H9 (cell line): Measurements from ENCODE around the gene HPD. TPM values are rescaled to one million over a fixed set of nuclear protein-coding genes. Genes with fewer than 3 reads are reported as not detected.
A peak's percentile ranks its signal among the peaks of the same experiment; 100 is the strongest.
"Not testable (repeated sequence)": the region's sequence is repeated elsewhere in the genome, so short reads cannot be mapped to it uniquely, and the experiment has no call there.

Source experiments
- DNase-seq: peaks from one replicate; pipeline ENCODE4 v3.0.0-alpha.2; 2017
- H2AFZ ChIP-seq: one replicate; pipeline ENCODE4 v1.6.1; 2013; ENCODE audit warnings: mild to moderate bottlenecking, low read length, control low read depth, moderate library complexity
- H2AK5ac ChIP-seq: 2 replicates; pipeline ENCODE4 v1.6.1; 2013; ENCODE audit warnings: low read length, control low read depth, mixed read lengths; ENCODE audit not compliant: insufficient read length
- H2BK120ac ChIP-seq: one replicate; pipeline ENCODE4 v1.6.1; 2013; ENCODE audit warnings: low read depth, mild to moderate bottlenecking, low read length, control low read depth, inconsistent platforms; ENCODE audit not compliant: poor library complexity, severe bottlenecking
- H2BK12ac ChIP-seq: 2 replicates; pipeline ENCODE4 v1.6.1; 2013; ENCODE audit warnings: low read length, control low read depth, mixed read lengths, low read depth; ENCODE audit not compliant: insufficient read length
- H2BK15ac ChIP-seq: 2 replicates; pipeline ENCODE4 v1.6.1; 2013; ENCODE audit warnings: low read depth, low read length, control low read depth
- H2BK20ac ChIP-seq: one replicate; pipeline ENCODE4 v1.6.1; 2013; ENCODE audit warnings: low read depth, mild to moderate bottlenecking, low read length, control low read depth, inconsistent platforms; ENCODE audit not compliant: poor library complexity, severe bottlenecking
- H2BK5ac ChIP-seq: 2 replicates; pipeline ENCODE4 v1.6.1; 2013; ENCODE audit warnings: low read length, control low read depth, mixed read lengths; ENCODE audit not compliant: insufficient read length
- H3K14ac ChIP-seq: 2 replicates; pipeline ENCODE4 v1.6.1; 2013; ENCODE audit warnings: low read length, control low read depth; ENCODE audit not compliant: insufficient read depth
- H3K18ac ChIP-seq: 2 replicates; pipeline ENCODE4 v1.6.1; 2013; ENCODE audit warnings: low read depth, mild to moderate bottlenecking, mixed read lengths, low read length, control low read depth; ENCODE audit not compliant: insufficient read length
- H3K23ac ChIP-seq: 2 replicates; pipeline ENCODE4 v1.6.1; 2013; ENCODE audit warnings: low read length, control low read depth, mixed read lengths, low read depth; ENCODE audit not compliant: insufficient read length
- H3K23me2 ChIP-seq: 2 replicates; pipeline ENCODE4 v1.6.1; 2013; ENCODE audit warnings: low read depth, mild to moderate bottlenecking, mixed read lengths, low read length, control low read depth; ENCODE audit not compliant: insufficient read length, poor library complexity, severe bottlenecking
- H3K27ac ChIP-seq: 2 replicates; pipeline ENCODE4 v1.5.1; 2013; ENCODE audit warnings: low read length, control low read depth, mixed read lengths, low read depth; ENCODE audit not compliant: insufficient read length
- H3K27me3 ChIP-seq: 2 replicates; pipeline ENCODE4 v1.6.1; 2013; ENCODE audit warnings: low read length, control low read depth, inconsistent platforms; ENCODE audit not compliant: insufficient read depth
- H3K4ac ChIP-seq: 2 replicates; pipeline ENCODE4 v1.6.1; 2013; ENCODE audit warnings: low read depth, mild to moderate bottlenecking, control low read depth, inconsistent platforms, low read length, moderate library complexity
- H3K4me1 ChIP-seq: 2 replicates; pipeline ENCODE4 v1.6.1; 2013; ENCODE audit warnings: low read length, control low read depth, inconsistent platforms; ENCODE audit not compliant: insufficient read depth
- H3K4me2 ChIP-seq: 2 replicates; pipeline ENCODE4 v1.6.1; 2013; ENCODE audit warnings: low read length, control low read depth, mixed read lengths; ENCODE audit not compliant: insufficient read length, insufficient read depth
- H3K56ac ChIP-seq: 2 replicates; pipeline ENCODE4 v1.6.1; 2013; ENCODE audit warnings: low read depth, mild to moderate bottlenecking, mixed read lengths, low read length, control low read depth; ENCODE audit not compliant: insufficient read length
- H3K79me1 ChIP-seq: 2 replicates; pipeline ENCODE4 v1.6.1; 2013; ENCODE audit warnings: low read depth, mild to moderate bottlenecking, moderate library complexity, low read length, control low read depth, inconsistent platforms; ENCODE audit not compliant: insufficient read depth, poor library complexity, severe bottlenecking
- H3K79me2 ChIP-seq: 2 replicates; pipeline ENCODE4 v1.6.1; 2013; ENCODE audit warnings: low read length, control low read depth, inconsistent platforms; ENCODE audit not compliant: insufficient read depth
- H3K9ac ChIP-seq: 2 replicates; pipeline ENCODE4 v1.6.1; 2013; ENCODE audit warnings: low read length, control low read depth, mixed read lengths; ENCODE audit not compliant: insufficient read length; ENCODE audit errors: extremely low read depth
- H3K9me3 ChIP-seq: one replicate; pipeline ENCODE4 v1.6.1; 2013; ENCODE audit warnings: low read depth, low read length, inconsistent platforms; ENCODE audit not compliant: control insufficient read depth
- H3T11ph ChIP-seq: one replicate; pipeline ENCODE4 v1.6.1; 2013; ENCODE audit warnings: mild to moderate bottlenecking, low read length, control low read depth, inconsistent platforms
- H4K20me1 ChIP-seq: one replicate; pipeline ENCODE4 v1.6.1; 2013; ENCODE audit not compliant: control insufficient read depth, insufficient read length, insufficient read depth
- H4K5ac ChIP-seq: 2 replicates; pipeline ENCODE4 v1.6.1; 2013; ENCODE audit warnings: low read depth, mild to moderate bottlenecking, mixed read lengths, low read length, control low read depth; ENCODE audit not compliant: insufficient read length
- H4K8ac ChIP-seq: replicated peaks from 2 replicates; pipeline ENCODE4 v1.6.1; 2013; ENCODE audit warnings: low read length, control low read depth, mixed read lengths, low read depth; ENCODE audit not compliant: insufficient read length
- H4K91ac ChIP-seq: 2 replicates; pipeline ENCODE4 v1.6.1; 2013; ENCODE audit warnings: low read depth, mild to moderate bottlenecking, moderate library complexity, mixed read lengths, low read length, control low read depth; ENCODE audit not compliant: insufficient read length
- H3K27ac Mint-ChIP-seq, 3 experiments: 2 replicates in 2 of 3; 3 replicates in 1 of 3; pipeline ENCODE4 v1.8.0; 2020 to 2021; ENCODE audit warnings: mixed read lengths in 3 of 3, mild to moderate bottlenecking in 1 of 3, moderate library complexity in 1 of 3
- H3K27me3 Mint-ChIP-seq: 2 replicates; pipeline ENCODE4 v1.8.0; 2021; ENCODE audit warnings: low read depth, mild to moderate bottlenecking, moderate library complexity, mixed read lengths
- H3K36me3 Mint-ChIP-seq, 3 experiments: 2 replicates in 2 of 3; 3 replicates in 1 of 3; pipeline ENCODE4 v1.8.0; 2020 to 2021; ENCODE audit warnings: low read depth in 3 of 3, mixed read lengths in 3 of 3; ENCODE audit not compliant: insufficient read depth in 1 of 3
- H3K4me1 Mint-ChIP-seq, 2 experiments: 2 replicates each; pipeline ENCODE4 v1.8.0; 2020; ENCODE audit warnings: mixed read lengths in 2 of 2
- H3K4me3 Mint-ChIP-seq, 2 experiments: 2 replicates in 1 of 2; 3 replicates in 1 of 2; pipeline ENCODE4 v1.8.0; 2020 to 2021; ENCODE audit warnings: mild to moderate bottlenecking in 2 of 2, mixed read lengths in 2 of 2, moderate library complexity in 1 of 2
- H3K9me3 Mint-ChIP-seq, 2 experiments: 2 replicates in 1 of 2; 3 replicates in 1 of 2; pipeline ENCODE4 v1.8.0; 2020; ENCODE audit warnings: mild to moderate bottlenecking in 2 of 2, mixed read lengths in 2 of 2, moderate library complexity in 1 of 2
- CTCF ChIP-seq: fragments of 200-600 bp; sonication (generic); conservative IDR thresholded peaks from 3 replicates; pipeline ENCODE4 v1.8.0; 2021; ENCODE audit warnings: antibody characterized with exemption, mild to moderate bottlenecking
- WGBS: extraction: QIAGEN DNeasy Blood & Tissue Kit; methylation state at CpG from one replicate; pipeline ENCODE4 v1.1.7; 2013; ENCODE audit warnings: missing lambda C conversion rate, low lambda C conversion rate, mixed read lengths; ENCODE audit not compliant: insufficient read length; ENCODE audit errors: extremely low coverage; 5-methylcytosine and 5-hydroxymethylcytosine counted together
- total RNA-seq: library from RNA; stranded (reverse); gene quantifications from 2 replicates; pipeline ENCODE4 v1.2.1, GENCODE V29; 2021

The HPD gene
- total RNA-seq, 1 experiment from 2014 or later: not detected

- Histone ChIP-seq H3K27ac (no peak overlapping the region), H4K8ac (no peak overlapping the region), H3T11ph (no peak overlapping the region), H2BK5ac (no peak overlapping the region), H2BK20ac (no peak overlapping the region), H2BK15ac (no peak overlapping the region), H3K4me2 (no peak overlapping the region), H2AFZ (no peak overlapping the region), H2BK12ac (no peak overlapping the region), H3K23me2 (no peaks in the 10 kb centered on the region), H4K20me1 (no peaks in the 10 kb centered on the region), H3K9ac (no peak overlapping the region), H2AK5ac (no peak overlapping the region), H3K79me1 (no peaks in the 10 kb centered on the region), H3K79me2 (no peaks in the 10 kb centered on the region), H3K4ac (no peak overlapping the region), H3K14ac (no peak overlapping the region), H3K27me3 (no peaks in the 10 kb centered on the region), H3K18ac (no peak overlapping the region), H3K4me1 (peaks cover 4% of the 10 kb centered on the region; the same call in 1 of the 2 replicates), H3K56ac (peak overlapping the region; percentile 11), H2BK120ac (no peak overlapping the region), H3K23ac (no peak overlapping the region), H3K9me3 (no peaks in the 10 kb centered on the region), H4K5ac (no peak overlapping the region), H4K91ac (no peak overlapping the region)
- no peak for TF ChIP-seq CTCF
- peak; percentile 37 for DNase-seq
- Mint-ChIP-seq H3K27ac (peak overlapping the region; percentile 48 to 70 (median 68); a peak in 4 of 7 replicates), H3K4me3 (no peak overlapping the region), H3K27me3 (no peaks in the 10 kb centered on the region; the same call in 1 of the 2 replicates), H3K36me3 (no peaks in the 10 kb centered on the region), H3K4me1 (peaks cover 14 to 28% of the 10 kb centered on the region in 2 experiments), H3K9me3 (no peaks in the 10 kb centered on the region)
- no CpG with 5 or more reads among the region's 11 CpGs for WGBS
Observed at GRCh38 chr12:121857322-121858246, 1.1 kb downstream of the HPD start.

- H3K9me3 ChIP-seq, H4K91ac ChIP-seq, H3K4me3 Mint-ChIP-seq, H3K56ac ChIP-seq, H2AK5ac ChIP-seq, H2BK120ac ChIP-seq, H3K9me3 Mint-ChIP-seq, H3K4ac ChIP-seq, H2BK5ac ChIP-seq, H3K4me2 ChIP-seq, H3K79me1 ChIP-seq, H3K4me1 ChIP-seq, H3K18ac ChIP-seq, H4K5ac ChIP-seq, H4K8ac ChIP-seq, H3K79me2 ChIP-seq, H3K9ac ChIP-seq, H2AFZ ChIP-seq, H3K4me1 Mint-ChIP-seq, H3K27ac ChIP-seq, H4K20me1 ChIP-seq, DNase-seq, H3K36me3 Mint-ChIP-seq, H2BK12ac ChIP-seq, H3K27me3 ChIP-seq, H3K14ac ChIP-seq, H3K23ac ChIP-seq, H2BK15ac ChIP-seq, H3K27me3 Mint-ChIP-seq, H3T11ph ChIP-seq, H2BK20ac ChIP-seq, H3K23me2 ChIP-seq, H3K27ac Mint-ChIP-seq: not testable (repeated sequence)
- WGBS: no CpG with 5 or more reads among the region's 3 CpGs
Observed at GRCh38 chr12:121852392-121852791, 6.3 kb downstream of the HPD start.
